KMS-11 (cell line): ENCODE measurements around the gene TMEM128.
"Not testable (repeated sequence)": the region's sequence is repeated elsewhere in the genome, so short reads cannot be mapped to it uniquely, and the experiment has no call there.

Experiments
- H2AFZ ChIP-seq: fragments of 200-600 bp; sonication (generic); 2 replicates; pipeline ENCODE4 v1.6.1; 2016; ENCODE audit warnings: antibody characterized with exemption, mixed run types, low read depth
- H3K27ac ChIP-seq: fragments of 200-600 bp; sonication (generic); 2 replicates; pipeline ENCODE4 v1.6.1; 2016; ENCODE audit warnings: mild to moderate bottlenecking, mixed run types
- H3K27me3 ChIP-seq: fragments of 200-600 bp; sonication (generic); 2 replicates; pipeline ENCODE4 v1.6.1; 2017; ENCODE audit warnings: mild to moderate bottlenecking, low read depth, mixed run types, moderate library complexity; ENCODE audit not compliant: insufficient read depth
- H3K36me3 ChIP-seq: fragments of 200-600 bp; sonication (generic); 2 replicates; pipeline ENCODE4 v1.6.1; 2017; ENCODE audit warnings: mild to moderate bottlenecking, mixed run types; ENCODE audit not compliant: insufficient read depth
- H3K4me1 ChIP-seq: fragments of 200-600 bp; sonication (generic); 2 replicates; pipeline ENCODE4 v1.6.1; 2016; ENCODE audit warnings: mild to moderate bottlenecking, low read depth, mixed run types; ENCODE audit not compliant: poor library complexity, severe bottlenecking
- H3K4me2 ChIP-seq: fragments of 200-600 bp; sonication (generic); 2 replicates; pipeline ENCODE4 v1.7.0; 2016; ENCODE audit warnings: mild to moderate bottlenecking, mixed run types
- H3K4me3 ChIP-seq: fragments of 200-600 bp; sonication (generic); IDR thresholded peaks from 2 replicates; pipeline ENCODE4 v1.6.1; 2017; ENCODE audit warnings: low read depth, low read length, mixed read lengths; ENCODE audit not compliant: insufficient read depth
- H3K79me2 ChIP-seq: fragments of 200-600 bp; sonication (generic); 2 replicates; pipeline ENCODE4 v1.6.1; 2016; ENCODE audit warnings: low read depth, mixed run types; ENCODE audit not compliant: insufficient read depth
- H3K9ac ChIP-seq: fragments of 200-600 bp; sonication (generic); 2 replicates; pipeline ENCODE4 v1.6.1; 2016; ENCODE audit warnings: mild to moderate bottlenecking, mixed run types
- H4K20me1 ChIP-seq: fragments of 200-600 bp; sonication (generic); 2 replicates; pipeline ENCODE4 v1.6.1; 2016; ENCODE audit warnings: mild to moderate bottlenecking, mixed run types; ENCODE audit not compliant: insufficient read depth
- TF ChIP-seq, protein P1 (sequence below): fragments of 200-600 bp; sonication (generic); conservative IDR thresholded peaks from 2 replicates; pipeline ENCODE4 v1.6.1; 2017; ENCODE audit warnings: low read depth, mild to moderate bottlenecking, antibody characterized with exemption, low read length, moderate library complexity, mixed read lengths

Gene TMEM128

DNA sequence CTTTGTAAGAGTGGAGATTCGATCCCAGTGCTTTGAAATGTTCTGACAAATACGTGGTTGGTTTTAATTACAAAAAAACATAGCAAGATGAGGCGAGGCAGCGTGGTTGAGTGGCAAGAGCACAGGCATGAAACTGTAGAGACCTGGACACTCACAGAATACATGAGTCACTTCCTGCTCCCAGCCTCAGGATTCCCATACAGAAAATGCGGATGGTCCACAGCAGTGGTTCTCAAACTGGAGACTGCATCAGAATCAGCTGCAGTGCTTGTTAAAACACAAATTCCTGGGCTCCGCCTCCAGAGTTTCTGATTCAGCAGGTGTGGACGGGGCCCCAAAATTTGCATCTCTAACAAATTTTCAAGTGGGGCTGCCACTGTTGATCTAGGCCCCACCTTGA is 31.4 kb downstream of the TMEM128 start:
- Histone ChIP-seq H3K4me3 (no peak overlapping the region), H3K27ac (no peak overlapping the region), H4K20me1 (no peaks in the 10 kb centered on the region), H3K4me2 (no peak overlapping the region), H3K4me1 (no peaks in the 10 kb centered on the region), H3K36me3 (no peaks in the 10 kb centered on the region), H3K9ac (no peak overlapping the region), H3K27me3 (no peaks in the 10 kb centered on the region), H3K79me2 (no peaks in the 10 kb centered on the region), H2AFZ (no peak overlapping the region)
- TF ChIP-seq, protein P1, sequence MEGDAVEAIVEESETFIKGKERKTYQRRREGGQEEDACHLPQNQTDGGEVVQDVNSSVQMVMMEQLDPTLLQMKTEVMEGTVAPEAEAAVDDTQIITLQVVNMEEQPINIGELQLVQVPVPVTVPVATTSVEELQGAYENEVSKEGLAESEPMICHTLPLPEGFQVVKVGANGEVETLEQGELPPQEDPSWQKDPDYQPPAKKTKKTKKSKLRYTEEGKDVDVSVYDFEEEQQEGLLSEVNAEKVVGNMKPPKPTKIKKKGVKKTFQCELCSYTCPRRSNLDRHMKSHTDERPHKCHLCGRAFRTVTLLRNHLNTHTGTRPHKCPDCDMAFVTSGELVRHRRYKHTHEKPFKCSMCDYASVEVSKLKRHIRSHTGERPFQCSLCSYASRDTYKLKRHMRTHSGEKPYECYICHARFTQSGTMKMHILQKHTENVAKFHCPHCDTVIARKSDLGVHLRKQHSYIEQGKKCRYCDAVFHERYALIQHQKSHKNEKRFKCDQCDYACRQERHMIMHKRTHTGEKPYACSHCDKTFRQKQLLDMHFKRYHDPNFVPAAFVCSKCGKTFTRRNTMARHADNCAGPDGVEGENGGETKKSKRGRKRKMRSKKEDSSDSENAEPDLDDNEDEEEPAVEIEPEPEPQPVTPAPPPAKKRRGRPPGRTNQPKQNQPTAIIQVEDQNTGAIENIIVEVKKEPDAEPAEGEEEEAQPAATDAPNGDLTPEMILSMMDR, result no peak

DNA sequence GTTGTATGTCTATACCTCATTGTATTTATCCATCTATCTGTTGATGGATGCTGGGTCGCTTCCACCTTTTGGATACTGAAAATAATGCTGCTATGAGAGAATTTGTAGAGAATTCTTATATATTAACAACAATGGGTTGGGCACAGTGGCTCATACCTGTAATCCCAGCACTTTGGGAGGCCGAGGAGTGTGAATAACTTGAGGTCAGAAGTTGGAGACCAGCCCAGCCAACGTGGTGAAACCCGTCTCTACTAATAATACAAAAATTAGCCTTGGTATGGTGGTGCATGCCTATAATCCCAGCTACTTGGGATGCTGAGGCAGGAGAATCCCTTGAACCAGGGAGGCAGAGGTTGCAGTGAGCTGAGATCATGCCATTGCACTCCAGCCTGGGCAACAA is 34.3 kb downstream of the TMEM128 start:
- H3K36me3 ChIP-seq, H3K27ac ChIP-seq, H3K4me3 ChIP-seq, H3K27me3 ChIP-seq, H3K79me2 ChIP-seq, H4K20me1 ChIP-seq, H3K4me1 ChIP-seq, H2AFZ ChIP-seq, H3K9ac ChIP-seq, H3K4me2 ChIP-seq: not testable (repeated sequence)

DNA sequence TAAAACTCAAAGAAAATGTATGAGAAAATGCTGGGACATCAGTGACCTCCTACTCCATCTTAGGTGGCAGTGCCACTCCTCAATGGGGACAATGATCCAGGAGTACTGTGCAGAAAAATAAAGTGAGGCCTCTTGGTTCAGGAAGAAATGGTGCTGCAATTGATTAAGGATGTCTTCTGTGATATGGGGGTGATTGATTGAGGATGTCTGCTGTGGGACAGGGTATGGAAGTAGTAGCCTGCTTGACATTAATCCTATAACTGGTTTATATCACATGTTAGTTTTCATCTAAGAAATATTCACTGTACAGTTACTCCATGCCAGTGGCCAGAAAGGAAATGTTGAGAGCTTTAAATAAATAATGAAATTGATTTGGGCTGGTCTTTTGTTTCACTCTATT is 41.8 kb downstream of the TMEM128 start:
- no peaks in the 10 kb centered on the region for H3K4me1 ChIP-seq
- H3K79me2 ChIP-seq, result no peaks in the 10 kb centered on the region
- no peak overlapping the region for H3K27ac ChIP-seq
- H2AFZ ChIP-seq, result no peak overlapping the region
- TF ChIP-seq, protein P1, result no peak
- no peak overlapping the region for H3K4me3 ChIP-seq
- no peak overlapping the region for H3K4me2 ChIP-seq
- no peaks in the 10 kb centered on the region for H4K20me1 ChIP-seq
- no peak overlapping the region for H3K9ac ChIP-seq
- H3K36me3 ChIP-seq, result no peaks in the 10 kb centered on the region
- H3K27me3 ChIP-seq, result no peaks in the 10 kb centered on the region

DNA sequence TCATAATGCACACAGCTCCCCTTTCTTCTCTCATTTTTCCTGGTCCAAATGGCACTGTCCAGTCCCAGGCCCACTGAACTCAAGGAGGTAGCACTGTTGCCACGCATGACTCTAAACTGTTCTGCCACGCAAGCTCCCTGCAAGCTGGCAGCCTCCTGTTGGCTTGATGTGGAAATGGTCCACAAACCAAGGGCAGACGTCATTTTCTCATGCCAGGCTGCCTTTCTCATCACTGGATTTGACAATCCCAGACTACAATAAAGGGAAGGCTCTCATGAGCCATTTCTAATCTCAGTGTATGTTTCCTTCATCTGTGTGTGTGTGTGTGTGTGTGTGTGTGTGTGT is 43.6 kb downstream of the TMEM128 start:
- no peak overlapping the region for H2AFZ ChIP-seq
- H3K4me1 ChIP-seq, result no peaks in the 10 kb centered on the region
- H3K79me2 ChIP-seq, result no peaks in the 10 kb centered on the region
- no peak overlapping the region for H3K9ac ChIP-seq
- no peaks in the 10 kb centered on the region for H3K36me3 ChIP-seq
- no peak overlapping the region for H3K4me3 ChIP-seq
- no peaks in the 10 kb centered on the region for H3K27me3 ChIP-seq
- no peaks in the 10 kb centered on the region for H4K20me1 ChIP-seq
- no peak overlapping the region for H3K4me2 ChIP-seq
- TF ChIP-seq, protein P1, result no peak
- no peak overlapping the region for H3K27ac ChIP-seq

DNA sequence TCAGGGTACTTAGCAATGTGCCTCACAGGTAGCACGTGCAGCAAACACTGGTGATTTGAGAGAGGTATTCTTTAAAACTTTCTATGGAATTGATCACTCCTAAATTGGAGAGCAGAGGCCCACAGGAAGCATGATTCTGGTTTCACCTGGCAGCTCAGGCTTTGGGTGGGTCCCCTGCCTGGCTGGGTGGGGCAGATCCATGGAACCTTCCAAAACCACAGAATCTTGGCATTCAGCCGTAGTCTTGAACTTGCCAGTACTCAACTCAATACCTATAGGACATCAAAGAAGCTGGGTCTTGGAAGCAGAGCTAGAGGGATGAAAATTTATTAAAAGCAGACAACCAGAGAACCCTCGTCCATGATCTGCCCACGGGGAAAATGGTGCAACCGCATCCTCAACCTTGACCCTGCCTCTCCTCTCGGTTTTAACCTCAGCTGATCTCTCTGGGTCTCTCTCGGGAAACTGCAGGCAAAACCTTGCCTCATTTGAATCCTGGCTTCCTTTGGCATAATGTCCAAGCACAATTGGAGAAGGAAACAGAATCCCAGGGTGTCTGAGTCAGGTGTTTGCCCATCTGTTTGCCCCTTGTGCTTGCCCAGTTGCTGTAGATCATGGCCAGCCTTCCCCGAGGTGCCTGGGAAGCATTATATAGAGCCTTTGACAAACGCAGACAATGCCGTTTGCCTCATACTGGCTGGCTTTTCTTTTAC is 44.2 kb downstream of the TMEM128 start:
- Histone ChIP-seq H3K27me3 (no peaks in the 10 kb centered on the region), H3K36me3 (no peaks in the 10 kb centered on the region), H4K20me1 (no peaks in the 10 kb centered on the region), H3K27ac (no peak overlapping the region), H2AFZ (no peak overlapping the region), H3K4me1 (no peaks in the 10 kb centered on the region), H3K4me3 (no peak overlapping the region), H3K9ac (no peak overlapping the region), H3K4me2 (no peak overlapping the region), H3K79me2 (no peaks in the 10 kb centered on the region)
- TF ChIP-seq, protein P1, result no peak
